T-helper 1 cell (primary cell): ENCODE results near the gene ARID4B.
"Not testable (repeated sequence)": the region's sequence is repeated elsewhere in the genome, so short reads cannot be mapped to it uniquely, and the experiment has no call there.

ENCODE experiments used
- DNase-seq, 5 donors: peaks; one replicate each; pipeline ENCODE4 v3.0.0-alpha.2; 2012 to 2020

ARID4B gene

GRCh38 chr1:235296729-235297128, 31.2 kb downstream of the ARID4B start:
- DNase-seq: peak in 1 of 5 donors; percentile 21

- DNase-seq: no peak
These were observed 32.1 kb downstream of the ARID4B start for GRCh38 chr1:235295902-235296350.

- no peak for DNase-seq
These were observed 34.5 kb downstream of the ARID4B start for GRCh38 chr1:235293322-235293942.

GRCh38 chr1:235292790-235293189, 35.2 kb downstream of the ARID4B start:
- no peak for DNase-seq

GRCh38 chr1:235291599-235292091, 36.3 kb downstream of the ARID4B start:
- no peak for DNase-seq

GRCh38 chr1:235290740-235291502, 37.1 kb downstream of the ARID4B start:
- DNase-seq: no peak

- DNase-seq: no peak
These were observed 37.9 kb downstream of the ARID4B start for GRCh38 chr1:235289859-235290739.

- DNase-seq: no peak
These were observed 40.6 kb downstream of the ARID4B start for GRCh38 chr1:235287208-235287882.

GRCh38 chr1:235286667-235287066, 41.3 kb downstream of the ARID4B start:
- no peak for DNase-seq

GRCh38 chr1:235284231-235284769, 43.7 kb downstream of the ARID4B start:
- no peak for DNase-seq

- not testable (repeated sequence) for DNase-seq
These were observed 44.3 kb downstream of the ARID4B start for GRCh38 chr1:235283636-235284035.

- no peak for DNase-seq
These were observed 47.5 kb downstream of the ARID4B start for GRCh38 chr1:235280467-235280866.

GRCh38 chr1:235279694-235280093, 48.3 kb downstream of the ARID4B start:
- no peak for DNase-seq

- no peak for DNase-seq
These were observed 49.1 kb downstream of the ARID4B start for GRCh38 chr1:235278915-235279292.

GRCh38 chr1:235278233-235278914, 49.6 kb downstream of the ARID4B start:
- DNase-seq: no peak

GRCh38 chr1:235277709-235278108, 50.3 kb downstream of the ARID4B start:
- DNase-seq: peak in 1 of 5 donors; percentile 21

GRCh38 chr1:235275836-235276235, 52.1 kb downstream of the ARID4B start:
- DNase-seq: no peak

GRCh38 chr1:235275223-235275622, 52.8 kb downstream of the ARID4B start:
- DNase-seq: peak in 1 of 5 donors; percentile 28

GRCh38 chr1:235272851-235273250, 55.1 kb downstream of the ARID4B start:
- DNase-seq: no peak

- peak in 1 of 5 donors; percentile 15 for DNase-seq
These were observed 57.4 kb downstream of the ARID4B start for GRCh38 chr1:235270625-235271024.

GRCh38 chr1:235269990-235270389, 58.0 kb downstream of the ARID4B start:
- not testable (repeated sequence) for DNase-seq
